CD4-positive, alpha-beta T cell (primary cell): ENCODE results near the gene SALL1. TPM values are rescaled to one million over a fixed set of nuclear protein-coding genes. Genes with fewer than 3 reads are reported as not detected.

Experiments used
- ATAC-seq: fragments of 200-7000 bp; cut with Tn5 transposase; one replicate; pipeline ENCODE4 v1.10.0; 2022; ENCODE audit warnings: mild to moderate bottlenecking; ENCODE audit not compliant: poor library complexity
- CTCF ChIA-PET: fragments of 350-600 bp; sonication (Branson Sonifier 250); formaldehyde crosslinking; loops from one replicate; lab custom pipeline; 2021; ENCODE audit warnings: antibody characterized with exemption, inconsistent platforms; lab: Charles Lee
- POLR2A ChIA-PET: fragments of 350-600 bp; sonication (Branson Sonifier 250); formaldehyde crosslinking; loops from one replicate; lab custom pipeline; 2021; ENCODE audit warnings: antibody characterized with exemption, inconsistent platforms; lab: Charles Lee
- DNase-seq, 14 experiments: peaks; one replicate each; pipeline ENCODE4 v3.0.0-alpha.2; 2013 to 2020; ENCODE audit warnings: mixed read lengths in 2 of 14
- H3K27ac ChIP-seq, 2 donors: one replicate each; pipeline versions ENCODE4 v1.5.1 to v1.7.0; 2013; ENCODE audit warnings: low read length in 2 of 2, low read depth in 1 of 2, mild to moderate bottlenecking in 1 of 2
- H3K27me3 ChIP-seq, 2 experiments: 1 replicate in 1 of 2; 2 replicates in 1 of 2; pipeline versions ENCODE4 v1.6.1 to v1.7.0; 2013; ENCODE audit warnings: low read length in 2 of 2, control low read depth in 1 of 2, mild to moderate bottlenecking in 1 of 2, moderate library complexity in 1 of 2; ENCODE audit not compliant: insufficient read depth in 2 of 2, control insufficient read depth in 1 of 2
- H3K36me3 ChIP-seq: one replicate; pipeline ENCODE4 v1.6.1; 2013; ENCODE audit warnings: low read length, control low read depth; ENCODE audit not compliant: insufficient read depth
- H3K4me1 ChIP-seq: one replicate; pipeline ENCODE4 v1.6.1; 2013; ENCODE audit warnings: low read length, control low read depth; ENCODE audit not compliant: insufficient read depth
- H3K4me3 ChIP-seq: one replicate; pipeline ENCODE4 v1.5.1; 2013; ENCODE audit warnings: mild to moderate bottlenecking, low read length, moderate library complexity
- H3K9me3 ChIP-seq, 2 experiments: 1 replicate in 1 of 2; 2 replicates in 1 of 2; pipeline versions ENCODE4 v1.6.1 to v1.7.0; 2013; ENCODE audit warnings: low read length in 2 of 2, mild to moderate bottlenecking in 2 of 2, control low read depth in 1 of 2, moderate library complexity in 1 of 2; ENCODE audit not compliant: control insufficient read depth in 1 of 2, insufficient read depth in 1 of 2
- H3K27ac Mint-ChIP-seq: one replicate; pipeline ENCODE4 v1.8.0; 2020; ENCODE audit warnings: mixed read lengths
- H3K27me3 Mint-ChIP-seq: one replicate; pipeline ENCODE4 v1.8.0; 2021; ENCODE audit warnings: mixed read lengths
- H3K36me3 Mint-ChIP-seq: one replicate; pipeline ENCODE4 v1.8.0; 2021; ENCODE audit warnings: low read depth, mixed read lengths
- H3K4me1 Mint-ChIP-seq: one replicate; pipeline ENCODE4 v1.8.0; 2021; ENCODE audit warnings: low read depth, mixed read lengths
- H3K4me3 Mint-ChIP-seq: one replicate; pipeline ENCODE4 v1.8.0; 2020; ENCODE audit warnings: mild to moderate bottlenecking, mixed read lengths
- H3K9me3 Mint-ChIP-seq: one replicate; pipeline ENCODE4 v1.8.0; 2020; ENCODE audit warnings: mixed read lengths
- intact Hi-C, 2 experiments: fragments of 100-400 bp; cut with DNase I in 1 of 2; cut with micrococcal nuclease in 1 of 2; formaldehyde crosslinking; loops; one replicate each; pipeline versions ENCODE4 v1.15.1 to v1.9.0; 2023 to 2025; cut with DNase I, micrococcal nuclease
- total RNA-seq, 174 experiments: library from RNA in 2 of 174; stranded (reverse) in 2 of 174; gene quantifications; one replicate each; pipeline ENCODE4 v1.2.3 and lab custom pipeline; 2021 to 2026
- TF ChIP-seq, protein P1 (sequence below): fragments of 200-600 bp; IDR thresholded peaks from one replicate; pipeline ENCODE4 v1.8.0; 2022; ENCODE audit warnings: antibody characterized with exemption, mild to moderate bottlenecking

Gene SALL1
- total RNA-seq, 2 experiments from 2014 or later = not detected

DNA sequence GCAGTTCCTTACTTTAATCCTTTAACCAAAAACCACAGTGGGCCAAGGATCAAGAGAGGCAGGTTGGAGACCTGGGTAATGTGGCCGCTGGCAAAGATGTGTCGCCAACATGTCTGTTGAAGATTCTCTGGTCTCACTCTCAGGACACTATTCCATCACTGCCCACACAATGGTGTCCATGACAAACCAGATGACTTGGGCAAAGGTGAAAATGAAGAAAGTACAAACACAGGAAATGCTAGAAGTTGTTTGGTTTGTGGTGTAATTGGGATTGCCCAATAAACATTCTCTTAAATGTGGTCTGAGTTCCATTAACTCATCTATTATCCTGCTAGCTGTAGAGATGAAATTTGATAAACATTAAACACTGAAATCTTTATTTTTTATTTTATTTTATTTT lies 43.3 kb downstream of the SALL1 start:
- Mint-ChIP-seq H3K36me3 (no peaks in the 10 kb centered on the region), H3K27me3 (peaks cover 42% of the 10 kb centered on the region), H3K9me3 (peaks cover 5% of the 10 kb centered on the region), H3K4me1 (no peaks in the 10 kb centered on the region), H3K4me3 (no peak overlapping the region), H3K27ac (no peak overlapping the region)
- TF ChIP-seq, protein P1, sequence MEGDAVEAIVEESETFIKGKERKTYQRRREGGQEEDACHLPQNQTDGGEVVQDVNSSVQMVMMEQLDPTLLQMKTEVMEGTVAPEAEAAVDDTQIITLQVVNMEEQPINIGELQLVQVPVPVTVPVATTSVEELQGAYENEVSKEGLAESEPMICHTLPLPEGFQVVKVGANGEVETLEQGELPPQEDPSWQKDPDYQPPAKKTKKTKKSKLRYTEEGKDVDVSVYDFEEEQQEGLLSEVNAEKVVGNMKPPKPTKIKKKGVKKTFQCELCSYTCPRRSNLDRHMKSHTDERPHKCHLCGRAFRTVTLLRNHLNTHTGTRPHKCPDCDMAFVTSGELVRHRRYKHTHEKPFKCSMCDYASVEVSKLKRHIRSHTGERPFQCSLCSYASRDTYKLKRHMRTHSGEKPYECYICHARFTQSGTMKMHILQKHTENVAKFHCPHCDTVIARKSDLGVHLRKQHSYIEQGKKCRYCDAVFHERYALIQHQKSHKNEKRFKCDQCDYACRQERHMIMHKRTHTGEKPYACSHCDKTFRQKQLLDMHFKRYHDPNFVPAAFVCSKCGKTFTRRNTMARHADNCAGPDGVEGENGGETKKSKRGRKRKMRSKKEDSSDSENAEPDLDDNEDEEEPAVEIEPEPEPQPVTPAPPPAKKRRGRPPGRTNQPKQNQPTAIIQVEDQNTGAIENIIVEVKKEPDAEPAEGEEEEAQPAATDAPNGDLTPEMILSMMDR = no peak
- Histone ChIP-seq H3K27me3 (peaks cover 4% of the 10 kb centered on the region in 2 experiments), H3K36me3 (no peaks in the 10 kb centered on the region), H3K4me3 (no peak overlapping the region), H3K27ac (no peak overlapping the region), H3K9me3 (no peaks in the 10 kb centered on the region), H3K4me1 (no peaks in the 10 kb centered on the region)
- DNase-seq = no peak
- ChIA-PET CTCF (no interaction called here), POLR2A (no interaction called here)
- intact Hi-C loops = no loop called here
- no peak for ATAC-seq

DNA sequence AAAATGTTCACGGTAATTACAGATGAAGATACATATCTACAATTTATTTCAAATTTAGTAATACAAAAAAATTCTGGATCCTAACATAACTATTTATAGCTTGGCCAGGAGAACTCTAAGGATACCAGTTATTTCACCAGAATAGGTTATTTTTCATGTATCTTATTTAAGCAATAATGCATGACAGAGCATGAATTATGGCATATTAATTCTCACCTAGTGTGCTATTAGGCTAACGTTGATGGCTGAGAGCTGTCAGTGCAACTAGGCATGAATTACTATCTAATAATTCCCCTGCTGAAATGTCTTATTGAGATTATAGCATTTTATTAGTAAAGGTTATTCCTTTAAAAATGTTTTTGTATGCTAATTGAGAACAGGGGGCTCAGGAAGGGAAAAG lies 44.5 kb downstream of the SALL1 start:
- intact Hi-C loops = no loop called here
- H3K27ac ChIP-seq = no peak overlapping the region
- H3K27me3 Mint-ChIP-seq = peaks cover 29% of the 10 kb centered on the region
- H3K4me3 Mint-ChIP-seq = no peak overlapping the region
- TF ChIP-seq, protein P1 = no peak
- no peak for DNase-seq
- peaks cover 5% of the 10 kb centered on the region for H3K9me3 Mint-ChIP-seq
- no peak overlapping the region for H3K27ac Mint-ChIP-seq
- H3K36me3 ChIP-seq = no peaks in the 10 kb centered on the region
- H3K4me1 ChIP-seq = no peaks in the 10 kb centered on the region
- H3K9me3 ChIP-seq = no peaks in the 10 kb centered on the region
- no peak overlapping the region for H3K4me3 ChIP-seq
- H3K4me1 Mint-ChIP-seq = no peaks in the 10 kb centered on the region
- ChIA-PET CTCF (no interaction called here), POLR2A (no interaction called here)
- H3K36me3 Mint-ChIP-seq = no peaks in the 10 kb centered on the region
- ATAC-seq = no peak
- H3K27me3 ChIP-seq = peaks cover 0 to 4% of the 10 kb centered on the region in 2 experiments

DNA sequence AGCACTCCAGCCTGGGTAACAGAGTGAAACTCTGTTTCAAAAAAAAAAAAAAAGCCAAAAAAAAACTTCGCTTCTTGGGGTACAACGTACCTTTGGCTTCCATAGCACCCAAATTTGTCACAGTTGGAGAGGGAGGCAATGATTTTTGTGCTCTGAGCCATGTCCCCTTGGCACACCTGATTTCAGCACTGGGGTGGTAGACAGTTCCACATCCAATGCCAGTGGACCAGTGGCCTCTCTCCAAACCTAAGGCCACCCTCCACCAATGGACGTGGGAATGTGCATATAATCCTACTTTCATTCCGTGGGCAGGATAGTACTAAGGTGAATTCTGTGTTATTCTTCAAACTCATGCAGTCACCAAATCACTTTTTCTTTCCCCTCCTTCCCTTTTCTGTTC lies 47.5 kb downstream of the SALL1 start:
- ChIA-PET CTCF (no interaction called here), POLR2A (no interaction called here)
- Mint-ChIP-seq H3K4me1 (no peaks in the 10 kb centered on the region), H3K27ac (no peak overlapping the region), H3K27me3 (peaks cover 8% of the 10 kb centered on the region), H3K36me3 (no peaks in the 10 kb centered on the region), H3K4me3 (no peak overlapping the region), H3K9me3 (peaks cover 2% of the 10 kb centered on the region)
- intact Hi-C loops = no loop called here
- Histone ChIP-seq H3K27me3 (no peaks in the 10 kb centered on the region), H3K4me3 (no peak overlapping the region), H3K36me3 (no peaks in the 10 kb centered on the region), H3K9me3 (no peaks in the 10 kb centered on the region), H3K4me1 (no peaks in the 10 kb centered on the region), H3K27ac (no peak overlapping the region)
- DNase-seq (no peak), ATAC-seq (no peak)
- TF ChIP-seq, protein P1 = no peak
